GM21447 (cell line): ENCODE results near the gene UNC119.

Source experiments
- ATAC-seq: cut with Tn5 transposase; IDR thresholded peaks from one replicate; pipeline ENCODE4 v1.9.1; 2021; ENCODE audit not compliant: unreplicated experiment

UNC119 gene

DNA sequence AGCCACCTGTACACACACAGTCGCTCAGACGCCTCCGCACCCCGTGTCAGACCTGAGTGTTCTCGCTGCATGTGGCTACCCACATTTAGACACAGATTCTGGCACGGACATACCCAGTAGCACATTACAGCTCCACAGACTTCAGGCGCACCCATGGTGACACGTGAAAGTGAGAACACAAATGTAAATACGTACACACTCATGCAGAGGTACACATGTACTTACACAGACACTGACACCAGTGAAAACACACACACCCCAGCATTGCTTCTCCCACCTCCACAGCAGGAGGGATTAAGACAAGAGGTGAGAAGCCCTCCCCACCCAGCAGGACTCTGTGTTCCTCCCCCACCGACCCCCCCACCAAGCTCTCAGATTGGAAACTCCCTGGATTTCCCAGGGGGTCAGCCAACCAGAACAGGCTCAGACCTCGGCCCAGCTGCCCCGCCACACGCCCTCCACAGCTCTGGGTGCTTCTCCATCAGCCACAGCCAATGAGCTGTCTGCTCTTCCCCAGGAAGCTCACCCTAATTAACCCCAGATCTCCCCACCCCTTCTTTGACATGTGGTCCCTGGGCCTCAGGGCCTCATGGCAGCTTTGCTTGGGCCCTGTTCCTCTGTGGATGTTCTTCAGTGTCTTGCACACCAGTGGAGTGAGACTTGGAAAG is 51.6 kb downstream of the UNC119 start:
- no peak for ATAC-seq

GRCh38 chr17:28499684-28500357 is 52.6 kb downstream of the UNC119 start:
- no peak for ATAC-seq

DNA sequence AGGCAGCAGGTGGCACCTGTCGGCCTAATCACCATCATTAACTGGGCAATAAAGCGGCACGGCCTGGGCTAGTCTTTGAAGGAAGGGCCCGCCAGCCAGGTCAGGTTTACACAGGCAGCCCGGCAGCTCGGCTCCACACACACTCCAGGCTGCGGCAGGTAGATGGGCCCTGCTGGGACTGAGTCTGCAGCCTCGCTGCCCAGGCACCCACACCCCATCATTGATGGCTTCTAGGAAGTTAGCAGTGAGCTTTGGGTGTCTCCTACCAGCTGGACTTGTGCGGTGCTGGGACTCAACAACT is 53.1 kb downstream of the UNC119 start:
- ATAC-seq: no peak

DNA sequence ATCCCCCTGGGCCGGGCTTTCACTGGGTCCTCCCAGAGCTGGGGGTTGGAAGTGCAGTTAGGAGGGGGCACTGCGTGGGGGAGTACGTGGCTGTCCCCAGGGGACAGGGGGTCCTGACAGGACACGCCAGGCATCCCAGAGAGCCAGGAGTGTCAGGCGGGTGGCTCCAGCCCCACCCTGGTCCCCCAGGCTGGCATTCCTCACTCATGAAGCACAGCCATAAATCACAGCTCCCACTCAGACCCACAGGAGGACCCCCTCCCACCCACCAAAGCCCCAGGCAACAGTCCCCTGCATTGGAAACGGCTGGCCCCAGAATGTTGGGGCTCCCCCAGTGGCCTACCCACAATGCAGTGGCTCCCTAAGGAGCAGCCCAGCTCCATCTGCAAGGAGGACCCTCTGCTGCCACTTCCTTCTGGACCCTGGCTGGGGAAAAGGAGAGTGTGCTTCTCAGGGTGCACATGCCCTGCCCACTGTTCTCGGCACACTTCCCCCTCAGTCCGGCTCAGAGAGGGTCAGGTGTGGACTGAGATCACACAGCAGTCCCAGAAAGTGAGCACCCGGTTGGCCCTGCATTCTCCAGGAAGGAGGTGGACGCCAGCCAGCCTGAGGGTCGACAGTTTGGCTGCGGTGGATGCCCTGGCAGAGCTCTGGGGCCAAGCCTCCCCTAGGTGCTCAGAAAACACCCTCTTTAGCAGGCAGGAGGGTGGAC is 53.6 kb downstream of the UNC119 start:
- no peak for ATAC-seq

- ATAC-seq: no peak
These were observed 54.5 kb downstream of the UNC119 start for GRCh38 chr17:28497931-28498330.
